ENCODE measurements around the gene NDUFB10. TPM values are rescaled to one million over a fixed set of nuclear protein-coding genes. Genes with fewer than 3 reads are reported as not detected.

The NDUFB10 gene
- total and polyA plus RNA-seq, 8 donors, result 28.6 to 285 (median 92.9) TPM

DNA sequence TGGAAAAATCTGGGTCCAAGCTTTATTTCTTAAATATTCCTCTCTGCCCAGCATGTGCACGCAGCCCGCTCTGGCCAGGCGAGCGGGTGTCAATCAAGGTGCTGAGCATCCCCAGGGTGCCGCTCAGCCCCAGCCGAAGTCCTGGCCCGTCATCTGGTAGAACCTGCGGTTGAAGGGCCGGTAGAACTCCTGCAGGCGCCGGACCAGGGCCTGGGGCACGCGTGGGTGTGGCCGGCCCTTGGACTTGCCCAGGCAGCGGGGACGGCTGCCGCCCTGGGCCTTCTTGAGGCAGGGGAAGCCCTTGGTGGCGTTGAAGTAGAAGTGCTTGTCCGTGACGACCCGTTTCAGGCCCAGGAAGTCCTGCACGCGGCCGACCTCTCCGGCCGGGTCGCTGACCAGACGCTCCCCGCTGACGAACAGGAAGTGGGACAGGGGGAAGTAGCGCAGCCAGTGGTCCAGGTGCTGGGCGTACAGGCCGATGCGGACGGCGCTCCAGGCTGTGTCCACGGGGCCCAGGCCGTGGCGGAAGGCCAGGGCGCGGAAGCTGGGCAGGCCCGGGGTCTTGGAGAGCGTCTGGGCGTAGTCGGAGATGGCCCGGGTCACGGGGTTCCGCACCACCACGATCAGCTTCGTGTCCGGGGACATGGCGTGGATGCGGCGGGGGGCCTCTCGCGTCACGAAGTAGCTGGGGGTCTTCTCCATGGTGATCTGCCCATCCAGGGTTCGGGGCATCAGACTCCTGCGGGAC, 47.7 kb upstream of the NDUFB10 start:
- intact Hi-C loops (cut with DNase I; ENCODE audit: low total_unique reads), result no loop called here
- Histone ChIP-seq H3K27ac (no peak overlapping the region), H3K9me3 (no peaks in the 10 kb centered on the region), H3K4me3 (no peak overlapping the region), H3K36me3 (no peaks in the 10 kb centered on the region), H3K4me1 (peaks cover 6 to 27% (median 16%) of the 10 kb centered on the region in 4 donors), H3K27me3 (peaks cover 0 to 79% (median 20%) of the 10 kb centered on the region in 3 donors)
- 90 to 95% (median 92%) methylated on average over 48 to 59 of the region's 59 CpGs for WGBS, 5 donors
- no peak for TF ChIP-seq POLR2AphosphoS5 (IDR thresholded peaks at IDR 0.05)
- no peak for TF ChIP-seq EP300 (IDR thresholded peaks at IDR 0.05)
- TF ChIP-seq, protein P1, sequence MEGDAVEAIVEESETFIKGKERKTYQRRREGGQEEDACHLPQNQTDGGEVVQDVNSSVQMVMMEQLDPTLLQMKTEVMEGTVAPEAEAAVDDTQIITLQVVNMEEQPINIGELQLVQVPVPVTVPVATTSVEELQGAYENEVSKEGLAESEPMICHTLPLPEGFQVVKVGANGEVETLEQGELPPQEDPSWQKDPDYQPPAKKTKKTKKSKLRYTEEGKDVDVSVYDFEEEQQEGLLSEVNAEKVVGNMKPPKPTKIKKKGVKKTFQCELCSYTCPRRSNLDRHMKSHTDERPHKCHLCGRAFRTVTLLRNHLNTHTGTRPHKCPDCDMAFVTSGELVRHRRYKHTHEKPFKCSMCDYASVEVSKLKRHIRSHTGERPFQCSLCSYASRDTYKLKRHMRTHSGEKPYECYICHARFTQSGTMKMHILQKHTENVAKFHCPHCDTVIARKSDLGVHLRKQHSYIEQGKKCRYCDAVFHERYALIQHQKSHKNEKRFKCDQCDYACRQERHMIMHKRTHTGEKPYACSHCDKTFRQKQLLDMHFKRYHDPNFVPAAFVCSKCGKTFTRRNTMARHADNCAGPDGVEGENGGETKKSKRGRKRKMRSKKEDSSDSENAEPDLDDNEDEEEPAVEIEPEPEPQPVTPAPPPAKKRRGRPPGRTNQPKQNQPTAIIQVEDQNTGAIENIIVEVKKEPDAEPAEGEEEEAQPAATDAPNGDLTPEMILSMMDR (IDR thresholded peaks at IDR 0.05), result no peak
- no peak for TF ChIP-seq POLR2A (IDR thresholded peaks at IDR 0.05)
- no peak for DNase-seq

GRCh38 chr16:1912215-1912543, 47.2 kb upstream of the NDUFB10 start:
- no peaks in the 10 kb centered on the region for H3K36me3 ChIP-seq
- no peak for TF ChIP-seq POLR2AphosphoS5 (IDR thresholded peaks at IDR 0.05)
- TF ChIP-seq, protein P1 (IDR thresholded peaks at IDR 0.05), result no peak
- TF ChIP-seq POLR2A (IDR thresholded peaks at IDR 0.05), result no peak
- TF ChIP-seq EP300 (IDR thresholded peaks at IDR 0.05), result no peak
- H3K27ac ChIP-seq, result no peak overlapping the region
- intact Hi-C loops (cut with DNase I; ENCODE audit: low total_unique reads), result no loop called here
- DNase-seq, result no peak
- WGBS, 5 donors, result 52 to 83% (median 72%) methylated on average over 7 to 17 of the region's 17 CpGs
- H3K4me1 ChIP-seq, result peaks cover 6 to 27% (median 17%) of the 10 kb centered on the region in 4 donors
- no peak overlapping the region for H3K4me3 ChIP-seq
- peaks cover 2 to 79% (median 21%) of the 10 kb centered on the region in 3 donors for H3K27me3 ChIP-seq
- no peaks in the 10 kb centered on the region for H3K9me3 ChIP-seq

- intact Hi-C loops (cut with DNase I; ENCODE audit: low total_unique reads), result no loop called here
- Histone ChIP-seq H3K36me3 (no peaks in the 10 kb centered on the region), H3K9me3 (no peaks in the 10 kb centered on the region), H3K27ac (peak overlapping the region in 1 of 5 donors; percentile 46), H3K27me3 (peaks cover 7 to 79% (median 29%) of the 10 kb centered on the region in 3 donors), H3K4me3 (no peak overlapping the region), H3K4me1 (peaks cover 6 to 35% (median 27%) of the 10 kb centered on the region in 4 donors)
- 26 to 45% (median 30%) methylated on average over 10 to 21 of the region's 21 CpGs for whole genome bisulfite sequencing, 5 donors
- no peak for TF ChIP-seq POLR2A (IDR thresholded peaks at IDR 0.05)
- TF ChIP-seq EP300 (IDR thresholded peaks at IDR 0.05), result no peak
- TF ChIP-seq POLR2AphosphoS5 (IDR thresholded peaks at IDR 0.05), result peak in 1 of 3 donors; percentile 22
- TF ChIP-seq, protein P1 (IDR thresholded peaks at IDR 0.05), result no peak
- peak; percentile 83 to 94 for DNase-seq
Measured at GRCh38 chr16:1913327-1914083, 45.8 kb upstream of the NDUFB10 start.

DNA sequence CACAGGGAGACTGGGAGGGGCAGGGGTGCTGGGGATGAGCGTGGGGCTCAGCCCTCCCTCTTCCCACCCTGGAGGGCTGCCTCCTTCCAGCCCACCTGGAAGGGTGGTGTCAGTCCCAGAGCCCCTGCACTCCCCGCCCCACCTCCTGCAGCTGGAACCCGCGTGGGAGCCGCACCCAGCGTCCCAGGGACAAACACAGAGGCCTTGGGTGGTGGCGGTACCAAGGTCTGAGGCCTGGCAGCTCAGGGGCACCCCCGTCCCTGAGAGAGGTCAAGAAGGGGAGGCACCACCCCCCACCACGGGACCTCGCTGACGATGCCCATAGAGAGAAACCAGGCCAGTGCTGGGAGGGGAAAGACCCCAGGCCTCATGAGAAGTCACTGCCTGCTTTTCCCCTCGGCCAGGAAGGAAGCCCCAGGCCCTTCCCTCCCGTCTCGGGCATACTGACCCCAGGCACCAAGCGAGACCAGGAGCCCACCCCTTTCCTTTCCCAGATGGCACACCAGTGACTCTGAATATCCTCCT, 45.2 kb upstream of the NDUFB10 start:
- 33 to 53% (median 46%) methylated on average over 7 to 15 of the region's 15 CpGs for WGBS, 5 donors
- Histone ChIP-seq H3K9me3 (no peaks in the 10 kb centered on the region), H3K27me3 (peaks cover 9 to 79% (median 35%) of the 10 kb centered on the region in 3 donors), H3K36me3 (no peaks in the 10 kb centered on the region), H3K4me3 (no peak overlapping the region), H3K4me1 (peaks cover 6 to 38% (median 34%) of the 10 kb centered on the region in 4 donors), H3K27ac (peak overlapping the region in 1 of 5 donors; percentile 14)
- intact Hi-C loops (cut with DNase I; ENCODE audit: low total_unique reads), result no loop called here
- TF ChIP-seq, protein P1 (IDR thresholded peaks at IDR 0.05), result no peak
- TF ChIP-seq EP300 (IDR thresholded peaks at IDR 0.05) (no peak), POLR2A (IDR thresholded peaks at IDR 0.05) (no peak), POLR2AphosphoS5 (IDR thresholded peaks at IDR 0.05) (no peak)
- DNase-seq, result no peak
